HG03342 (cell line): ENCODE data around the gene BCAR3.

Experiments used
- ATAC-seq: cut with Tn5 transposase; IDR thresholded peaks from one replicate; pipeline ENCODE4 v1.9.1; 2021; ENCODE audit warnings: mild to moderate bottlenecking, moderate library complexity; ENCODE audit not compliant: unreplicated experiment

Gene BCAR3

DNA sequence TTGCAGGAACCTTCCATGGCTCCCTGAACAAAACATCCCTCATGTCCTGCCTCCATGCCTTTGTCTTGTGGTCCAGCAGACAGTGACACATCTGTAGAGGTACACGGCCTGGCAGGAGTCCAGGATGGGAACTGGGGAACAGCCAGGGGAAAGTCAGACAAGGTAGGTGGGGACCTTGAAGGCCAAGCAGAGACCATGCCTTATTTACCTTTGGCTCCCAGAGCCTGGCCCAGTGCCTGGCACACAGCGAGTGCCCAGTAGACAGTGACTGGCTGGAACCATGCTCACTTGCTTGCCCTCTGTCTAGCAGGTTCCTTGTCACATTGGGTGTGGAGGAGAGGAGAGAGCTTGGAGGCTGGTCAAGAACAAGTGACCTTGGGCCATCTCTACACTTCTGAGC, 81.0 kb downstream of the BCAR3 start:
- no peak for ATAC-seq

DNA sequence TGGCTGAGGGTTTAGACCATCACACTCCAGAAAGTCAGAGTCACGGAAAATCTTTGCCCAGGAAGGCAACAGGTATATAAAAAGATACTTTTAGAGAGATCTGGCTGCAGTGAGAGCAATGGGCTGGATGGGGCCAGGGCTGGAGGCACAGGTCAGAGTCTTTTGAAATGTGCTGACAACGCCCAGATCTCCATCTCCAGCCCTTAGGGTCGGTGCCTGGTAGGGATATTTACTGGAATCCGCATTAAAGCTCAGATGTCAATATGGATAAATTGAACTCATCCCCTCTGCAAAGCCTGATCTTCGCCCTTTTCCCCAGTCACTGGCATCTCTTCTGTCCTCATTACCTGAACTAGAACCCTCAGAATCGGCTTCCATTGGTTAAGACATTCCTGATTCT, 82.2 kb downstream of the BCAR3 start:
- no peak for ATAC-seq

DNA sequence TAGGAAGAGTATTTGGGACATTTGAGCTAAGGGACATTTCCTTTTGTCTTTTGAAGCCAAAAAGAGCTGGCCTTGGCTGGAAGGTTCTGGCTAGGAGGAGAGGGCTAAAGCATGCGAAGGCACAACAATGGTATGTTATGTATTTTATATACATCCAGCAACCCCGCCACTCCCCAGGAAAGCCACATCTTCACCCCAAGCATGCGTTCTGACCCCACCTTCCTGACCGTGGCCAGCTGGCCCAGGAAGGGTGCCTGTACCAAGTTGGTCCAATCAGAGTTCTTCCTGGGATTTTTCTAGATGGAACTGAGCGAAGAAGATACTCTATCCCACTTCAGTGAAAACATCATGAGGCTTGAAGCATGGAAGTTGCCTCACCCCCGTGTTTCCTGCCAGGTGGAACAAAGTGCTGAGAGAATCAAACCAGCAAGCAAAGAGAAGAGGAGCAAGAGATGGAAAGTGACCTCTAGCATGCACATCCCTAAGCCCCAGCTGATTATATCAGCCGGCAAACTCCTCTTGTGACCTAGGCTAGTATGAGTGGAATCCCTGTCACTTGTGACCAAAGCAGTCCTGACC, 82.7 kb downstream of the BCAR3 start:
- ATAC-seq = no peak

DNA sequence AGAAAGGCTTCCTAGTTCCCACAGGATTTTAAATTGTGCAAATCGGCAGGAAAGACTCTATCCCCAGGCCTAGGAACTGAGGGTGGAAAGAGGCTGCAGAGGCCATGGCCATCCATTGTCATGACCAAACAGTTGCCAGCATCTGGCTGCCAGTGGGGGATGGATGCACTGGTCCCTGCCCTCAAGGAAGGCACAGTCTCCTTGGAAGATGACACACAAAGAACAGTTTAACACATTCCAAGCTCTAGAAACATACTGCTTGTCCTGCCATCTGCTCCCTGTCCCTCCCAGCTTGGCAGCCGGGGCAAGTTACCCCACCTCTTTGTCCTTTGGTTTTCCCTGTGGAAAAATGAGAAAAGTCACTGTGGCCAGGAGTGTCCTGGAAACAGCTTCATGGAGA, 83.2 kb downstream of the BCAR3 start:
- no peak for ATAC-seq

DNA sequence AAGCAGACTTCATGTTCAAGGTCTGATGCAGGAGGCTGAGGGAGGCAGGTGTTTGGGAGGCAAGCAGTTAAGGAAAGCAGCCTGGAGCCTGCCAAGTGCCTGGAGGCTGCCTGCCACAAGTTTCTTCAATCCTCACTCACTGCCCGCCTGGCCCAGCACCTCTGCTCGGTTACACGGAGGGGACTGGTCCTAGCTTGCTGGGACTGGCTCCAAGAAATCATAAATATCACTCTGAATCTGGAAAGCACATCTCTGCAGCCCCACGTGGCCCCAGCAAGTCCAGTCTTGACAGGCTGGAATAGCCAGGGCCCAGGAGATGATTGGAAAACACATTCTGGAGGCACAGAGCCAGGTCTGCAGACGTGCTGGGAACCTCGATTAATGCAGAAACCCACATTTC, 83.9 kb downstream of the BCAR3 start:
- no peak for ATAC-seq

DNA sequence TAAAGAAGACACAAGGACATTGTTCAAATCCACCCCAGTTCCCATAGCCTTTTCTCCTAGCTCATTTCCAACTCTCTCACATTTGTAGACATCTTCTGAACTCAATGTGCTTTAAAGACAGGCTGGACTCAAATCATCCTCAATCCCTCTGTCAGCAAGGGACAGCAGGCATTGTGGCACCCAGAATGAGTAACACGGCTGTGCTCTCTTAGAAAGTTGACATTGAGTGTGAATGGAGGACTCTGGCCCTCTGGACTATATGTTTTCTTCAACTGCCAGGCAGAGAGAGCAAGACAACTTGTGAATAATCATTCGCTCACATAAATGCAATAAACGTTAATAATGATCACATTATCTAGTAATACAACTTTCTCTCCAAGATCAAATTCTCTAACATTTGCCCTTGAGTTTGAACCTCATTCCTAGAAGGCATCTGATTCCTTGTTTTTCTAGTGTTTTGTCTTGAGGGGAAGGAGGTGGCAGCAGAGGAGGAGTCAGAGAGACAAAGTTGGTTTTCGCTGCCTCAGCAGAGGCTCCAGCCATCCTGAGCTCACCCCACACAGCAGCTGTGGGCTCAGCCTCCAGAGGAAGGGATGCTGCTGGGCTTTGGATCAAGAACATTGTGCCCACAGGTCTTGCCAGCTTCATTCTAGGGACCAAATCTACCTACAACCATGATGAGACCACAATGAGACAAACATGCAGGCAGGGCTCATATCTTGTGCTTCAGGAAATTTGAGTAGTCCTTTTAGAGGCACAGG, 85.1 kb downstream of the BCAR3 start:
- no peak for ATAC-seq

DNA sequence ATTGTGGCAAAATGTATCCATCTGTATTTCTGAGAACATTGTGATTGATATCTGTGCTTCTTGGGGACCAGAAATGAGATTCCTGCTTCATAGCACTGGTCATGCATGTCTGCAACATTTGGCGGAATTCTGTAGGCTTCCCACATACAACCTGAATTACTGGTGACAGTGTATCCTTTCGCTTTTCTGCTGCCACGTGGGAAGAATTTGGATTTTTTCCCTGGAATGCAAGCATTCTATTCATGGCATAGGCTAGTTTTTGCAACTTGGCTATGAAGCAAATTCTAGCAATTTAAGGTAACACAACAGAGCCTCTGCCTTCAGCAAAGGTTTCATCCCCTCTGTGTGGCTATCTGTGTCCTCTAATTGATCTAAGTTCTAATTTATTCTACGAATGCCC, 85.9 kb downstream of the BCAR3 start:
- no peak for ATAC-seq

DNA sequence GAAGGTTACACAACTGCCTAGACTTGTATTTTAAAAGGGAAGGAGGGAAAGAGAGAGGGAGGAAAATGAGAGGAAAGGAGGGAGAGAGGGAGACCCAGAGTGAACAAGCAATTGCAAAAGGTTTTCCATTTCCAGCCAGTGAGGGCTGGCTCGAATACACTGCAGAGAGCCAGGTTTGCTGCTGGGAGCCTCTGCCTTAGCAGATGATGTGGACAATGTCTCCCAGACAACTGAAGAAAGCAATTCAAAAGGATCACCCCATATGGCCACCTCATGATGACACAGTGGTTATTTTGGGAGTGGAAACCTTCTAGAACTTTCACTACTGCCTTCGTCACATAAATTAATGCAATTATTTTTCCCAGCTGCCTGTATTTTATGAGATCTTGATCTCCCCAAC, 86.4 kb downstream of the BCAR3 start:
- no peak for ATAC-seq

DNA sequence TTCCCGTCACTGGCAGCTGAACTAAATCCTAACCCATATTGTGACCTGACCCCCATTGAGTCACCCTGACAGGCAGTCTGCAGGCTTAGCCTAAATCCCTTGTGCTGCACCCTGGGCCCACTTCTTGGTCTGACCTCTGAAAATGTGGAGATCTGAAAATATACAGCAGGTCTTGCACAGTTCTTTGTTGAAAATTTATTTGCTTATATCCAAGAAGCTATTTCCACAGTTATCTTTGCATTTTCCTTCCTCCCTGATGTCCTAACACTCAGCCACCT, 87.1 kb downstream of the BCAR3 start:
- ATAC-seq = no peak

DNA sequence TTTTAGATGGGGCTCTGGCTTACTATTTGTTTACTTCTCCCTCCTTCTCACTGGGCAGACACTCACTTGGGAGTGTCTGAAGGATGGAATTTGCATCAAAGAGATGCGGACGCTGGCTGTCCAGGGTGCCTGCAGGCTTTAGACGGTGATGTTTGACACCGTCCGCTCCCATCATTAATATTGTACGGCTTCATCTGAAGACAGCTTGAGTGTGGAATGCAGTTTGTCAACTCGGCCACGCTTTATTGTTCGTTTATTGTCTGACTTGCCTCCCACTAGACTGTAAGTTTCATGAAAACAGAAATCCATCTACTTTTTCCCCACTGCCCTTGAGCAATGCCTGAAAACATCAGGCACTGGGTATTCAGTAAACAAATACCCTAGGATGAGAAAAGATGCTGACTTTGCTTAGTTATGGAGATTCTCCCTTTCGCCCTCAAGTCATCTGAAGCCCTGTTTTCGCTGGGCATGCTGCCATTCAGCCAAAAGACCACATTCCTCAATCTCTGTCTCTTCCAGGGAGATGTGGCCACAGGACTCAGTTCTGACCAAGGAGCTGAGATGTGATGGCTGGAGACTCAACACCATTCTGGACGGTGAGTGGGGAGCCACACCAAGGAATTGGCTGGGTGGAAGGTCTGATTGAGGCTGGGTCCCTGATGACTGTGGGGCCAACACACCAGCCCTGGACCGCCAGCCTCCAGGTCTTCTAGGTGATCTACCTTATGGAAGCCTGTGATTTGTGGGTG, 87.6 kb downstream of the BCAR3 start:
- ATAC-seq = no peak

DNA sequence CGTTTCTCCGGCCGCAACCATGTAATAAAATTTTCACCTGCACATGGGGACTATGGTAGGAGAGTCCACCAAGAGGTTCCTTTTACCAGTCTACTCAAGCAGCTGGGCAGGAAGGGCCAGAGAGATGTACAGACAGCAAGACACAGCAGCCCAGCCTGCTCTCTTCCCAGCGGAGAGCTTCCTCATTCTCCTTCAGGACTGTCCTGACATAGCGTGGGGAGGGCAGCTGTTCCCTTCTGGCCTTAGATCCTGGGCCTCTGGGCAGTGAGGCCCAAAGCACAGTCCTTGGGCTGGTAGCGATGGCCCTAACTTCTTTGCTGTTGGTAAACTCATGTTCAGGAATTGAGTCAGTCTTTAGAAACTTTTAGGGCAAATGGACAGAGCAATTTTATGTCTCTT, 89.1 kb downstream of the BCAR3 start:
- no peak for ATAC-seq

DNA sequence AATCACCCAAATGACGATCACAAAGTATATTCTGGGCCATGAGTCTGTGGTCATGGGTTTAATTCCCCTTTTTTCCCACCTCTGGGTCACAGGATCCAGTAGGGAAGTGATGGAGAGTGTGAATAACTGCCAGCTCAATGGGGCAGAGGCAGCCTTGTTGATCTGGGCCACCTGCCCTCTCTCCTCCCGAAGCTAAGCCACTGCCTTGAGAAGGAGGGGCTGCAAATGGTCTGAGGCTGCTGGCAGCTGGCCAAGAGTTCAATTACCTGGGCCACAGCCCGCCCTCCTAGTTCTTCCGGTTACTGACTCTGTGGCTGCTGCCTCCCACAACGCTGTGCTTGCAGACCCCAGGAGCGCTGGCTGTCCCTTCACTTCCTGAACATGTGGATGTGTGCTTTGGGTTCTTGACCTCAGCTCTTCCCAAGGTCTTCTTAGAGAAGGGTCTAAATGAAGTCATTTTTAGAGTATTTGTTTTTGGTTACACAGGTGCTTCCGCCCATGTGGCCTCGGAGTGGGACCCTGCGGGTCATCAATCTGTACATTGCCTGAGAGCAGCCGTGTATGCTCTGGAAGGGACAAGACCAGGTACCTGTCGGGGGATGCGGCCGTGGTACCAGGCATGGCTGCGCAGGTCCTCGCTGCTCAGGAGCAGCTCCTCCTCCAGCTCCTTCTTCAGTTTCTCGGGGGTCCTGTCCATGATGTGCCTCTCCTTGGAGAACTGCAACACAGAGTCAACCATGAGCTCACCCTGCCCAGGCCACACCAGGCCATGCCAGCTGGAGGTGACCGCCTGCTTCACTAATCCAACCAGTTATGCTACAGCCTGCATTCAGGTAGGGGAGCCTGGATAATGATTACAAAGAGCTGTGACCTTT, 89.7 kb downstream of the BCAR3 start:
- ATAC-seq = peak; percentile 89

DNA sequence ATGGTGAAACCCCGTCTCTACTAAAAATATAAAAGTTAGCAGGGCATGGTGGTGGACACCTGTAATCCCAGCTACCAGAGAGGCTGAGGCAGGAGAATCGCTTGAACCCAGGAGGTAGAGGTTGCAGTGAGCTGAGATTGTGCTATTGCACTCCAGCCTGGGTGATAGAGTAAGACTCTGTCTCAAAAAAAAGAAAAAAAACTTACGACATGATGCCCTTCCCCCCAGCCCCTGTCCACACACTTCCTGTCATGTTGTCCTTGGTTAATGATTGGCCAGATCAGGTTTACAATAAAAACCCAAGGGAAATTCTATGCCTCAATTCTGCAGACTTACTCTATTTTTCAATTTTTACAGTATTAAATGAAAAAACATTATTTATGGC, 90.4 kb downstream of the BCAR3 start:
- peak; percentile 2 for ATAC-seq

DNA sequence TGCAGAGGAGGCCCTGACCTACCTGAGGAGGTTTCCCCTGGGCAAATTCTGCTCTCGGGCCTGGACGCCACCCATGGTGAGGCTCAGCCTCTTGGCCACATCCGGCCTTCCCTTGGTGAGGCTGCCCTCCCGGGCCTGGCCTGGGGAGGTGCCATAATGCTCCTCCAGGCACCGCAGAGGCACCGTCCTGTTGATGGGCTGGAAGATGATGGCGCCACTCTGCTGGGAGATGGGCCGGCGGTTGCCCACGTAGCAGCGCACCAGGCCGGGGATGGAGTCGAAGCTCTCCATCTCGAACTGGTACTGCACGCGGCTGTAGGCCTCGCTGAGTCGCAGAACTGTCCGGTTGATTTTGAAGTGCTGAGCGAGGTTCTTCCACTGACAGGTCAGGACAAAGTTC, 92.7 kb downstream of the BCAR3 start:
- ATAC-seq = no peak

DNA sequence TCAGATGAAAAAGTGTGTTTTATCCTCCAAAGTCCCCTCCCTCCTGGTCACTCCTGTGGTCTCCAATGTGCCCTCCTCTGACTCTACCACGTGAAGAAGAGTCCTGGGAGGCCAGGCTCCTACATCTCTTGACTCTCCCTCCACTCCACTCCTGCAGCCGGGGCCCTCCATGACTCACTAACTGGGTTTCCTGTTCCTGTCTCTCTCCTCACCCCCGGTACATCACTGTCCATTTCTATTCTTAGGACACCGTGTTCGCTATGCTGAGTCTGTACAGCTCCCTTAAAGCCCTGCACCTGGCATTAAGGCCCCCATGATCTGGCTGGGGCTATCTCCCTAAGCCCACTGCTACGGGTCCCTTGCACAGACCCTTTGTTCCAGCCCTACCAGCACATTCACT, 93.4 kb downstream of the BCAR3 start:
- ATAC-seq = no peak

DNA sequence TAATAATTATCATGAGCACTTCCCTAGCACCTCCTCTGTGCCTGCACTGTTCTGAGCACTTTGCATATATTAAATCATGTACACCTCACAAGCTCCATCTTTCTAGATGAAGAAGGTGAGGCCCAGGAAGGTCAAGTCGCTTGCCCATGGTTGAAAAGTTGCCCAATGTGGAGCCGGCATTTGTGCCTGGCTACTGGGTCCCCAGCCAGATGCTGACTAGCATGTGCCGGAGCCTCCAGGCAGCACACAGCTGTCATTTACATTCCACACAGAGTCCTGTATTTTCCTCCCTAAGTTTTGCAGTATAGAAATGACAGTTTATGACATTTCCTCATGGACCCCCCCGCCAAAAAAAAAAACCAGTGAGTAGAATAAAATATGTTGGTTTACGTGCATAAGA, 94.3 kb downstream of the BCAR3 start:
- ATAC-seq = no peak

DNA sequence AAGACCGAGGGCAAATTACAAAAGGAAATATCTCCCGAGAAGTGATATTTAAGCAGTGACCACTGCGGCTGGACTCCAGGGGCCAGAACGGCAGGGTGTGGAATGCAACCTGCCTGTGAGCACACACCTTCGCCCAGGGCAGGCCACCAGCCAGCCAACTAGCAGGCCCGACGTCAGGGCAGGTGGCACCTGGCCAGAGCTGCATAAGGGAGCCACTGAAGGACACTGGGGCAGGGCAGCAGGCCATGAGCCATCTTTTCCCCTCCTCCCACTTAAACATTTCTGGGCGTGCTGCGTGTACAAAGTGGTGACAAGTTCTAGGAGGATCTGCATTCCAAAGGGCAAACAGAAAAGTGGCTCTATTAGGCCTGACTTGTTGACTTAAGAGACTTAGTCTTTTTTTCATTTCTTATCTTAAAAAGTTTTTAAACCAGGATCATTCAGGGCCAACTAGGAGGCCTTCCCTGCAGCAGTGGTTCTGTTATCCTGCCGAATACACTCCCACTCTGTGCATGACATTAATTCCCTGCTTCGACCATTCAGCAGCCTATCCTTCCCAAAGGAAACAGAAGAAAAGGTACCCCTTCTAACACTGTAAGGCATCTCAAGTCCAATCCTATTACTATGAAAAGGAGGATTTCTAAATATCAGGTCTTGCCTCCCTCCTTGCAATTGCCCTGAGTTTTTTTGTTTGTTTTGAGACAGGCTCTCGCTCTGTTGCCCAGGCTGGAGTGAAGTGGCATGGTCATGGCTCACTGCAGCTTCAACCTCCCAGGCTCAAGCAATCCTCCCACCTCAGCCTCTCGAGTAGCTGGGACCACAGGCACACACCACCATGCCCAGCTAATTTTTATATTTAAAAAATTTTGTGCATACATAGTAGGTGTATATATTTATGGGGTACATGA, 96.3 kb downstream of the BCAR3 start:
- no peak for ATAC-seq

DNA sequence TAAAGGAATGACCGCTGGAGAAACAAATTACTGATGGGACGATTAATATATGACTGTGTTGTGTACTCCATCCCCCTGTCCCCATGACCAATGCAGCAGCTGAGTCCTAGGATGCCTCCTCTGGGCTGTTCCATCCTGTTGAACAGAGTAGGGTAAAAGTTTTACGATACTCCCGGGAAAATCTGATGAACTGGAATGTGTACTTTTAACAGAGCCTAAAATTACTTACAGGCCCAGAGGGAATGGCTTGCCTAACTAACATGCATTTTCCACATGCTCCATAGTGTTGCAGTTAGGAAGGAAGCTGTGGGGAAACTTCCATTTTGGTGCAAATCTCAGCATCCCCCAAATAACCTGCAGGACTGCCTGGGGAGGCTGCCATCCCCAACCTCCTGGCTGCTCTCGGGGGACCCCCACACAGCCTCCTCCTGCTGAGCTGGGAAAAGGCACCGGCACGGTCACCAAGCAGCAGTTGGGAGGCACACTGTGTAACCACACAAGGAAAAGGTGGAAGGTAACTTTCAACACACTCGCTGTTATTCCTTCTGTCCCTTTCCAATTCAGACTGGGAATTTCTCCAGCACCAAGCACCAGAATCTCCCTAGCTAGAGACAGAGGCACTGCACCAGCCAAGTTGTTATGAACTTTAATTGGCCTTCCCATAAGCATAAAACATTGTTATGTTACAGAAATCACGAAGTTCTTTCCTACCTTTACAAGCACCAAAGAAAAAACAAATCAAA, 97.2 kb downstream of the BCAR3 start:
- ATAC-seq = no peak

DNA sequence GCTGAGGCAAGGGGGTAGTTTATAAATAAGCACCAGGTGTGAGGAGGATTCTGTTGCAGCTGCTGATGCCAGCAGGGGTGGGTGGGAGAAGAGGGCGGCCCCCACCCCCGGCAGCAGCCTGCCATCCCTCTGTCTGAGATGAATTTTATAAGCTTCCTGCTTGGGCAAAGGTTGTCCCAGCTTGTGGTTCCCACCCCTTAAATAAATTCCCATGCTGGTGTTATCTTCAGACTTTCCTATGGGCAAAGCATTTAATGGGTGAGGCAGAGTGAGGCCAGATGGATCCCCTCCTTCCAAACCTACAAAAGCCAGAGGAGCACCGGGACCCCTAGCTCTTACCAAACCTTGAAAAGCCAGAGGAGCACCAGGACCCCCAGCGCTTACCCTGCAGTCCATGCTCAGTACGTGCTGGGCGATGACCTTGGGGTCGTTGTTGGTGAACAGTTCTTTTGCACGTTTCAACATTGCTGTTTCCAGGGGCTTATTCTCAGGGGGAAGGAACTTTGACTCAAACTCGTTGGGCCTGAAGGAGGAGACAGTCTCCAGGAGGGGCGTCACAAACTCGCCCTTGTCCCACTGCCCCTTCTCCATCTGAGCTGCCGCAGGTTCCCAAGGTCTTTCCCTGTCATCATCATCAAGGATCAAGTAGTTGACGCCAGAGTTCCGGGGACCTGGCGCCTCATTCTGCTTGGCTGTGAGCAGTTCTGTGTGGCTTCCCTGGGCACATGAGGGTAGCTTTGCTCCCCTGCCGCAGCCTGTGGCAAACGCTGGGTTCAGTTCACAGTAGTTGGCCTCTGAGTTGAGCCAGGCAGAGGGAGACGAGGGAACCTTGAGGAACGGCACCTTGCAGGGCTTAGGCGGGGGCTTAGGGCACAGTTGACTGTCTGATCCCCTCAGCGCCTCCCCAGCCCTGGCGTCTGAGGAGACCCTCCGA, 99.5 kb downstream of the BCAR3 start:
- ATAC-seq = no peak
